Measurements from ENCODE around the gene TRNAU1AP.
"Not testable (repeated sequence)": the region's sequence is repeated elsewhere in the genome, so short reads cannot be mapped to it uniquely, and the experiment has no call there.

TRNAU1AP gene

DNA sequence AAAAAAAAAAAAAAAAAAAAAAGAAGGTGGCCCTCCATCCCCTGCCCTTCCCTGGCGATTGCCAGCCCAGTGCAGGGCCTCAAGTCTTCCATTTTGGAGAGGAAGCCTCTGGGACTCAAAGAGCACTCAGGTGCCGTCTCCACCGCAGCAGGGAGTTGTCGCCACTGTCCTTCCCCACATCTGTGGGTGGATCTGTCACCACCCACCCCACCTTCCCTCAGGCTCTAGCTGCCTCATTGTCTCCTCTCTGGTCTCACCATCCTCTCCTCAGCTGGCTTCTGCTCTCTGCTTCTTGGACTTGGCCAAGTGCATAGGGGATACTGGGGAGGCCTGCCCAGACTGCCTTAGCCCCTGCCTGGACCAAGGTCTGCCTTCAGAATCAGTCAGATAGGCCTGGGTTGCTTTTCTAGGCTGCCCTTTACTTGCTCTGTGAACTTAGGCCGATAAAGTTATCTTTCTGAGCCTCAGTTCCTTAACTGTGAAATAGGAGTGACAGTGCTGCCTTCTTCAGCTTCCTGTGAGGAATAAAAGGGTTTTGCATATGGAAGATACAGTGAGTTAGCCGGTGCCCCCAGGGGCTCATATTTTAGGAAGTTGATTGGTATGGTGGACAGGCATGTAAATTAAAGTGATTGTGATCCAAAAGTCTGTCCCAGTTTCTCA, 31.3 kb upstream of the TRNAU1AP start:
- DNase-seq (ENCODE audit: low read depth) = no peak

DNA sequence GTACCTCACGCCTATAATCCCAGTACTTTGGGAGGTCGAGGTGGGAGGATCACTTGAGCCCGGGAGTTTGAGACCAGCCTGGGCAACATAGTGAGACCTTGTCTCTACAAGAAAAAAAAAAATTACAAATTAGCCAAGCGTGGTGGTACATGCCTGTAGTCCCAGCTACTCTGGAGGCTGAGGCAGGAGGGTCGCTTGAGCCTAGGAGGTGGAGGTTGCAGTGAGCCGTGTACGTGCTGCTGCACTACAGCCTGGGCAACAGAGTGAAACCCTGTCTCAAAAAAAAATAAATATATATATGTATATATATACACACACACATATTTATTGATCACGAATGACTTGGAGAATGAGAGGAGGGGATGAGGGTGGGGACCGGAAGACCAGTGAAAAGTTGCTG, 30.3 kb upstream of the TRNAU1AP start:
- DNase-seq (ENCODE audit: low read depth) = not testable (repeated sequence)

DNA sequence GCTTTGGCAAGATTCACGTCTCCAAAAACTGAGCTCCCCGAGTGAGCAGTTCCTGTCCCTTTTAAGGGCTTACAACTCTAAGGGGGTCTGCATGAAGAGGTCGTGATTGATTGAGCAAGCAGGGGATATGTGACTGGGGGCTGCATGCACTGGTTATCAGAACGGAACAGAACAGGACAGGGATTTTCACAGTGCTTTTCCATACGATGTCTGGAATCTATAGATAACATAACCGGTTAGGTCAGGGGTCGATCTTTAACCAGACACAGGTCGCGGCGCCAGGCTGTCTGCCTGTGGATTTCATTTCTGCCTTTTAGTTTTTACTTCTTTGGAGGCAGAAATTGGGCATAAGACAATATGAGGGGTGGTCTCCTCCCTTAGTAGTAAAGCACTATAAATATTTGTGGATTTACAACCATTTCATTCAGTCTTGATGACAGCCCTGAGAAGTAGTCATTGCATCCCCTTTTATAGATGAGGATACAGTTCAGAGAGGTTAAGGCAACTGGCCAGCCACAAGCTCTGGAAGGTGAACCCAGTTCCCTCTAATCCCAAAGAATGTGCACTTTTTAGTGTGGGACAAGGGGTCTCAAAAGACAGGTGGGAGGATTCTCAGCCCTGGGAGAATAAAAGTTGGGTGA, 27.8 kb upstream of the TRNAU1AP start:
- DNase-seq (ENCODE audit: low read depth) = not testable (repeated sequence)

DNA sequence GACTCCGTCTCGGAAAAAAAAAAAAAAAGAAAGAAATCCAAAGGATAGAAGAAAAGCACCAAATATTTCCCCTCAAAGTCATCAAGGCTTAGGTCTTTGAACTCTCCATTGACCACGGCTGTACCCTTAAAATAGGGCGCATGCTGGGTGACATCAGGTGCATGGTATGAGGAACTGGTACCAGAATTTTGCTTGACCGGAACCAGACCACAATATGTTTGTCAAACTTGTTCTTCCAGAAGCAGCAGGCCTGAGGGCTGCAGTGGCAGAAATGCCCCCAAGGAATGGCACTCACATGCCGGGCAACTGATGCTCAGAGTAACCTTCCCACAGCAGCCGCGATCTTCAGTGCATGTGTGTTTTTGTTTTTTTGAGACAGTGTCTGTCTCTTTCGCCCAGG, 26.0 kb upstream of the TRNAU1AP start:
- DNase-seq (ENCODE audit: low read depth) = no peak

DNA sequence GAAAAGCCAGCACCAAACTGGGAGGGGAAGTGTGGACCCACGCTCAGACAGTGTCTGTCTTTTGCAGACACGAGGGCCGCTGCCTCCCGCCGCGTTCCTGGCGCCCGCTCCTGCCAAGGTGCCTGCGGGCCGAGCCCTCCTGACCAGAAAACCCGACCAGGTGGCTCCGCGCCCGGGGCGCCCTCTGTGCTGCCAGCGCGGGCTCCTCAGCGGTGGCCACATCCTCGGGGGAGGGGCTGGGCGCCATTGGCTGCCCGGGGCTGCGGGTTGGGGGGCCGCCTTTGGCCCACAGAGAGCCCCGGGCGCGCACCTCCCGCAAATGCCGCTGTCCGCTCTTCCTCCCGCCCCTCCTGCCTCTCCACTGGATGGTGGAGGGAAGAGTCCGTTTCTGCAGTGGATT, 22.4 kb upstream of the TRNAU1AP start:
- DNase-seq (ENCODE audit: low read depth) = no peak

DNA sequence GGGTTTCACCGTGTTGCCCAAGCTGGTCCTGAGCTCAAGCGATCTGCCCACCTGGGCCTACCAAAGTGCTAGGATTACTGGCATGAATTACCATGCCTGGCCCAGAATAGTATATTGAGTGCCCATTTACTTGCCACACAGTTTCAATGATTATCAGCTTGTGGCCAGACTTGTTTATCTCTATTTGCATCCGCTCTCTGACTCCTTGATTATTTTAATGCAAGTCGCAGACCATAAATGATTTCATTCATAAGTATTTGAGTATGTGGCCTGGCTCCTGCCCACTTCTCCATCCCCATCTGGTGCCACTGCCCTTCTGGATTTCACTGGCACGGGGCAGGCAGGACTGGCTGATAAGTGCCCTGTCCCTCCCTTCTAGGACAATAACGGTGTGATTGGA, 18.2 kb upstream of the TRNAU1AP start:
- no peak for DNase-seq (ENCODE audit: low read depth)

DNA sequence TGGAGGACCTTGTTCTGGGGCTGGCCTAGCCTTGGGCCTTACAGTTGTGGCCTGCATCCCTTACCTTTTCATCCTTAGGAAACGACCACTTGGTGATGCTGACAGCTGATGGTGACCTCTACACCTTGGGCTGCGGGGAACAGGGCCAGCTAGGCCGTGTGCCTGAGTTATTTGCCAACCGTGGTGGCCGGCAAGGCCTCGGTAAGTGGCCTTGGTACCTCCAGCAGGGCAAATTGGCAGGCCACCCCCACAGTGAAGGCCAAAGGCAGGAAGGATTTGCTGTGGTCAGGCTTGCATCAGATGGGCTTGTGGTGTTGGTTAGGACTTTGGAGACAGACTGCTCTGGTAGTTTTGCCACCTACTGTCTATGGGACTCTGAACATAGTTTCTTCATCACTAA, 17.7 kb upstream of the TRNAU1AP start:
- no peak for DNase-seq (ENCODE audit: low read depth)

DNA sequence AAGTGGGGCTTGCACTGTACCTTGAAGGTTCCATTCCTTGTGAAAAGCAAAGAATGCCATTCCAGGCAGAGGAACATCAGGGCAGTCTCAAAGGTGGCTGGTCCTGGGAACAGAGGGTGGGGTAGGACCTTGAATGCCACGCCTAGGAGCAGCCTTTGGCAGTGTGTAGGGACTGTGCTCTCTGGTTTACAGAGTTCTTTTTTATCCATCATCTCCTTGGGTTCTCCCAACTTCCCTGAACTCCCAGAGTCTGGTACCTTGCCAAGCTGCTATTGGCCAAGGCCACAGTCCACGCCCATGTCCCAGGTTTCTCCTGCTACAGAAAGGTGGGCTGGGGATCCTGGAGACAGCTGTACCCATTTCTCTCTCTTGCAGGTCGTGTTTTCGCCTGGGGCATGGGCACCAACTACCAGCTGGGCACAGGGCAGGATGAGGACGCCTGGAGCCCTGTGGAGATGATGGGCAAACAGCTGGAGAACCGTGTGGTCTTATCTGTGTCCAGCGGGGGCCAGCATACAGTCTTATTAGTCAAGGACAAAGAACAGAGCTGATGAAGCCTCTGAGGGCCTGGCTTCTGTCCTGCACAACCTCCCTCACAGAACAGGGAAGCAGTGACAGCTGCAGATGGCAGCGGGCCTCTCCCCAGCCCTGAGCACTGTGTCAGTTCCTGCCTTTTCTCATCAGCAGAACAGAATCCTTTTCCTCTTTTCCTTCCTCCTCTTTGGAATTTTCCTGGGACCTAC, 15.3 kb upstream of the TRNAU1AP start:
- DNase-seq (ENCODE audit: low read depth) = no peak

DNA sequence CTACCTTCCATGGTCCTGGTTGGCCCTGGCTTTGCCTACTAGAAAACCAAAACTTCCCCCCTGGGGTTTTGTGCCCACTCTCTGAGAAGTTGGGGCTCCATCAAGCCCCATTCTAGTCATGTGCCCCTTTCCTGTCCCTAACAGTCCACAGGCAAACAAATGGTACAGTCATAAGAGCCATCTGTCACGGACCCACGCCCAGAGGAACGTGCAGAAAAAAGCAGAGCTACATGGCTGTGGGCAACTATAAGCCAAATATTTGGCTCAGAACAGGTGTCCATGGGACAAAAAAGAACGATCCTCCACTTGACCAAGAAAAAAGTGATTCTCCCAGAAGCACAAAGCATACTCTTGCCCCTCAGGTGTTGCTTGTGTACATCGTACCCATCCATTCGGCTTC, 14.6 kb upstream of the TRNAU1AP start:
- no peak for DNase-seq (ENCODE audit: low read depth)

DNA sequence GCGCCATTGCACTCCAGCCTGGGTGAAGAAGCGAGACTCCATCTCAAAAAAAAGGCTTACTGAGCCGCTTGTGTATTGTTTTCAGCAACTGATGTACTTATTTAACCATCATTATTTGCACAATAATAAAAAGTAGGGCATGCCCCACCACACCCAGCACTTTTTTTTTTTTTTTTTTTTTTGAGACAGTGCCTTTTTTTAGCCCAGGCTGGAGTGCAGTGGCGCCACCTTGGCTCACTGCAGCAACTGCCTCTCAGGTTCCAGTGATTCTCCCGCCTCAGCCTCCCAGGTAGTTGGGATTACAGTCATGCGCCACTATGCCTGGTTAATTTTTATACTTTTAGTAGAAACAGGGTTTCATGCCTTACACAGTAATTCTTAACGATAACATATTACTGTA, 12.2 kb upstream of the TRNAU1AP start:
- no peak for DNase-seq (ENCODE audit: low read depth)

DNA sequence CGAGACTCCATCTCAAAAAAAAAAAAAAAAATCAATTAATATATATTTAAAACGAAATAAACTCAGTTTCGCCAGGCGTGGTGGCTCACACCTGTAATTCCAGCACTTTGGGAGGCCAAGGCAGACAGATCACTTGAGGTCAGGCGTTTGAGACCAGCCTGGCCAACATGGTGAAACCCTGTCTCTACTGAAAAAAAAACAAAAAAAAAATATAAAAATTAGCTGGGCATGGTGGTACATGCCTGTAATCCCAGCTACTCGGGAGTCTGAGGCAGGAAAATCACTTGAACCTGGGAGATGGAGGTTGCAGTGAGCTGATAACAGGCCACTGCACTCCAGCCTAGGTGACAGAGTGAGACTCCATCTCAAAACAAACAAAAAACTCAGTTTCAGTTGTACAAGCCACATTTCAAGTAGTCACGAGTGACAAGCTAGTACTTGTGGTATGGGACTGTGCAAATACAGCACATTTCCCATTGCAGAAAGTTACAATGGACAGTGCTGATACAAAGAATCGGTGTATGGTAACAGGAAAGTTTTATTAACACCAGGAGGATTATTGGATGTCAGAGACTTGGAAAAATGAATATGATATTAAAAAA, 11.4 kb upstream of the TRNAU1AP start:
- not testable (repeated sequence) for DNase-seq (ENCODE audit: low read depth)

DNA sequence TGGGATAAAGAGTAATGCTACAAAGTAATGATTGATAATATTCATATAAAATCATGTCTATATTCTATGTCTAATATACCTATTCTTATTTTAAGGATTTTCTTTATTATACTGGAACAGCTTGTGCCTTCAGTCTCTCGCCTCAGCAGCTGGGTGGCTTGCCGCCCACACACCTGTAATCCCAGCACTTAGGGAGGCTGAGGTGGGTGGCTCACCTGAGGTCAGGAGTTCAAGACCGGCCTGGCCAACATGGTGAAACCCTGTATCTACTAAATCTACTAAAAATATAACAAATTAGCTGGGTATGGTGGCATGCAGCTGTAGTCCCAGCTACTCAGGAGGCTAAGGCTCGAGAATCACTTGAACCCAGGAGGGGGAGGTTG, 7.6 kb upstream of the TRNAU1AP start:
- DNase-seq (ENCODE audit: low read depth) = no peak

DNA sequence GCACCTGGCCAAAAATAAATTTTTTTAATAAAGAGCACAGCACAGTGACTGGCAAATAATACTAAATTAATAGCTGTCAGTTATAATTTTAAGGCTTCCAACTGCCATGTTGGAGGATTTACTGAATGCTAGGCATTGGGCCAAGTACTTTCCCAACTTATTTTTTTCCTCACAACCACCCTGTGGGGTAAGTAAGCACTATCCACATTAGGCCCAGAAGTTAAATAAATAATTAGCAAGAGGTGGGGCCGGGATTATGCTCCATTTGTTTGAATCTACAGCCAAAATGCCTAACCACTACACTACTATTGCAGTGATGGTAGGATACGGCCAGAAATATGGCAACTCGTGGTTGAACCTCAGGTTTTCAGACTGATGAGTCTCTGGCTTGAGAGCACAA, 4.6 kb upstream of the TRNAU1AP start:
- no peak for DNase-seq (ENCODE audit: low read depth)

DNA sequence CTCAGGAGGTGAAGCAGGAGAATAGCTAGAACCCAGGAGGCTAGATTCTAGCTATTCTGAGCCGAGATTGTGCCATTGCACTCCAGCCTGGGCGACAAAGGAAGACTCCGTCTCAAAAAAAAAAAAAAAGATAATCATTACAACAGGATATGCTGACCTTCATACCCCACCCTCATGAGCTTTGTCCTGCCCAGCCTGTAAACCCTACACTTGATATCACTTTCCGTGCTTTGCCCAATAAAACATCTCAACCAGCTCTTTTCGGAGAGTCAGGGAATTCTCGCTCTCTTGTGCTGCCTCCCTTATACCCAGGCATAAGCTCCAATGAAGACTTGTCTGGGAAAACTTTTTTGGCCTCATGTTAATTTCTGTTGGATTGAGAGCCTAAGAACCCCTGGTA, 1.5 kb upstream of the TRNAU1AP start:
- no peak for DNase-seq (ENCODE audit: low read depth)

DNA sequence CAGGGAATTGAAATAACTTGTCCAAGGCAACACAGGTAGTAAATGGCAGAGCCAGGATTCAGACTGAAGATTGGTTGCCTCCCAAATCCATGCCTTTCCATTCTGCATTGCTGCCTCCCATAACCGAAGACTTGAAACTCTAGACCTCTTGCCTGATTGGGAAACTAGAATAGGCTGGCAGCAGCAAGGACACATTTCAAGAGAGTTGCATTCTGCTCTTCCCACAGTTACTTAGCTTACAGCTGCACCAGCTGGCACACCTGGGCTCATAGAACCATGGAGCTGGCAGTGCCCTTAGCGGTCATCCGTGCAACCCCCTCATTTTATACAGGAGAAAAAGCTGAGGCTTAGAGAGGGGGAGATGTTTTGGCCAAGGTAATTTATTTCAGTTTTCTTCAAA, 8.0 kb downstream of the TRNAU1AP start:
- no peak for DNase-seq (ENCODE audit: low read depth)

DNA sequence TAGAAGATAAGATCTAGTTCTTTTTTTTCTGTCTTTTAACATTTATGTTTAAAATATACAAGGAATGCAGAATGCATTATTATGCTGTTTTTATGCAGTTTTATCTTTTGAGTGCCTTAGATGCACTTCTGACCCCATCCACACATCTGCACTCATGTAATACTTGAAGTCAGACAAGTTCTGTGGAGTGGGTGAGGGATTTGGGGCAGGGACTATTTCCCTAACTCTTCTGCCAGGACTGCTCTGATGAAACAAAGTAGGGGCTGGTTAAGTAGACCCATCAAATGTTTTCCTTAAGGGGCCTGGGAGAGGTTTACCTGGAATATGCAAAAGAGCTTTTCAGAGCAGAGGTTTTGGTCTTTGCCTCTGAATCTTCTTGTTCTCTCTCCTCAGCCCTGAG, 11.4 kb downstream of the TRNAU1AP start:
- no peak for DNase-seq (ENCODE audit: low read depth)

DNA sequence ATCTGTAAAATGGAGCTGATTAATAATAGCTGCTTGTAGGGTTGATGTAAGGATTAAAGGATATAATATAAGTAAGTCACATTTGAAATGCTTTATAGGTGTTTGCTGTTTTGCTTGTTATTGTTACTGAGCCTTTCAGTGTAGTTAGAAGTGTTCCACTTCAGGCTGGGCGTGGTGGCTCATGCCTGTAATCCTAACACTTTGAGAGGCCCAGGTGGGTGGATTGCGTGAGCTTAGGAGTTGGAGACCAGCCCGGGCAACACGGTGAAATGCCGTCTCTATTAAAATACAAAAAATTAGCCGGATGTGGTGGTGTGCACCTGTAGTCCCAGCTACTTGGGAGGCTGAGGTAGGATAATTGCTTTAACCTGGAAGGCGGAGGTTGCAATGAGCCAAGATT, 12.2 kb downstream of the TRNAU1AP start:
- DNase-seq (ENCODE audit: low read depth) = no peak

DNA sequence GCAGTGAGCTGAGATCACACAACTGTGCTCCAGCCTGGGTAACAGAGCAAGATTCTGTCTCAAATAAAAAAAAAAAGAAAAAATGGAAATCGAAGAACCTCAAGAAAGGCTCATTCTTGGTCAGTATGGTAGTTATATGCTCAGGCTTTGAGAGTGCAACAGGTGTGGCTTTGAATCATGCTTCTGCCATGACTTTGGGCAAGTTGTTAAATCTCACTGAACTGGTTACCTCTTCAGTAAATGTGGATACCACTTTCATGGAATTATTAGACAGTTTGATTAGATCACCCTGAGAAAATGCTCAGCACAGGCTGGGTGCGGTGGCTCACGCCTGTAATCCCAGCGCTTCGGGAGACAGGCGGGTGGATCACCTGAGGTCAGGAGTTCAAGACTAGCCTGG, 12.8 kb downstream of the TRNAU1AP start:
- no peak for DNase-seq (ENCODE audit: low read depth)

DNA sequence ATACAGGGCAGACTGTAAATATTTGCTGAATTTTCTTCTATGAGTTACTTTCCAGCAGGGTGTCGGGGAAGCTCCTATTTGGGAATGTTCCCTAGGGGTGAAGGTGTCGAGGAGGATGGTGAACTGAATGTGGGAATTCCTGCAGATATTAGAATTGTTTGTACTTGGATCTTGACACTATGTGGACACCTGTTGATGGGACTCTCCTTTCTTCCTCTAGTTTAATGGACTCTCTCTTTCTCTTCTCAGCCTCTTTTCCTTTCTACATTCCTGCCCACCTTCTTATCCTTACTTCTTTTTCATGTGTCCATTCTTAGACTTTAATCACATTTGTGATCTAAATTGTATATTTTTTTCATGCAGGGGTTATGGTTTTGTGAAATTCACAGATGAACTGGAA, 14.0 kb downstream of the TRNAU1AP start:
- DNase-seq (ENCODE audit: low read depth) = no peak

DNA sequence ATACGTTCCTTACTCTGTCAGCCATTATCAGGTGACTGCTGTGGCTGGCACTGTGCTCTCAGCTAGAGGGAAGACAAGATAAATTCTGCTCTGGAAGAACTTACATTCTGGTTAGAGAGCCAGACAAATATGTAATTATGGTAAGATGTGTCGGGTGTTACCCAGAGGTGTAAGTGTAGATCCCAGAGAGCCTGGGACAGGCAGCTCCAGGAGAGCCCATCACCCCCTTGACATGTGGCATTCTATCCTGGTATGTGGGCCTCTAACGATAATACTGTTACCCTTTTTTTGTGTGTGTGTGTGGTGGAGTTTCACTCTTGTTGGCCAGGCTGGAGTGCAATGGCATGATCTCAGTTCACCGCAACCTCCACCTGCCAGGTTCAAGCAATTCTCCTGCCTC, 19.0 kb downstream of the TRNAU1AP start:
- DNase-seq (ENCODE audit: low read depth) = no peak

DNA sequence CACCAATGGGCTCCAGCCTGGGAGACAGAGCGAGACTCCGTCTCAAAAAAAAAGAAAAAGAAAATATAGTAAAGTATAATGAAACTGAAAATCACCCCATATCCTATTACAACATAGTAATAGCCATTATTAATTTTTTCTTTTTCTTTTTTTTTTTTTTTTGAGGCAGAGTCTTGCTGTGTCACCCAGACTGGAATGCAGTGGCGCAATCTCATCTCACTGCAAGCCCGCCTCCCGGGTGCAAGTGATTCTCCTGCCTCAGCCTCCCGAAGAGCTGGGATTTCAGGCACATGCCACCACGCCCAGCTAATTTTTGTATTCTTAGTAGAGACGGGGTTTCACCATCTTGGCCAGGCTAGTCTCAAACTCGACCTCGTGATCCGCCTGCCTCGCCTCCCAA, 20.0 kb downstream of the TRNAU1AP start:
- DNase-seq (ENCODE audit: low read depth) = peak; percentile 51

DNA sequence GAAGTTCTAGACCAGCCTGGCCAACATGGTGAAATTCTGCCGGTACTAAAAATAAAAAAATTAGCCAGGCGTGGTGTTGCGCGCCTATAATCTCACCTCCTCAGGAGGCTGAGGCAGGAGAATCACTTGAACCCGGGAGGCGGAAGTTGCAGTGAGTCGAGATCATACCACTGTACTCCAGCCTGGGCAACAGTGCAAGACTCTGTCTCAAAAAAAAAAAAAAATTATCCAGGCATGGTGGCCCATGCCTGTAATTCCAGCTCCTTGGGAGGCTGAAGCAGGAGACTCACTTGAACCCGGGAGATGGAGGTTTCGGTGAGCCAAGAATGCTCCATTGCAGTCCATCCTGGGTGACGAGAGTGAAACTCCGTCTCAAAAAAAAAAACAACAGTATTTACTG, 20.7 kb downstream of the TRNAU1AP start:
- no peak for DNase-seq (ENCODE audit: low read depth)

DNA sequence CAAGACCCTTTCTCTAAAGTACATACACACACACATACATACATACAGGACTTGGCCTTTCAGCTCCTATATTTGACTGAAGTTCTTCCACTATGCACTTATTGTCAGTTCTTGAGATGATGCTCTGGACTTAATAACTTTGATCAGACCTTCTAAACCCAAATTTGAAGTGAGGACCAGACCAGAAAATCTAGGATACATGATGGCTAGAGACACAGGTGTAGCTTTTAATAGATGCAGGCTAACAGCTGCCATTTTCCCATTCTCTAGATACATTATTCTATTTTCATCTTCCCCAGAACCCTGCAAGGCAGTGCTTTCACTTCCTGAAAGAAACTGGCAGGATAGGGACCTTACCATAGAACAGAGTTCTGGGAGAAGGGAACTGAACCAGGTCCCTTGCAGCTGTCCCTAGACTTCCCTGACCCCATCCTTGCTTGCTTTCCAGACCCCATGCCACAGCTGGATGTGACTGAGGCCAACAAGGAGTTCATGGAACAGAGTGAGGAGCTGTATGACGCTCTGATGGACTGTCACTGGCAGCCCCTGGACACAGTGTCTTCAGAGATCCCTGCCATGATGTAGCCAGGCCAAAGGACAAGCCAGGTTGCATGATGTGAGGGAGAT, 24.3 kb downstream of the TRNAU1AP start:
- DNase-seq (ENCODE audit: low read depth) = no peak

Measured in non-pigmented ciliary epithelial cell (primary cell).